KMS-11 (cell line): ENCODE data around the gene LINGO3.

Experiments used
- H2AFZ ChIP-seq: fragments of 200-600 bp; sonication (generic); 2 replicates; pipeline ENCODE4 v1.6.1; 2016; ENCODE audit warnings: antibody characterized with exemption, mixed run types, low read depth
- H3K27ac ChIP-seq: fragments of 200-600 bp; sonication (generic); 2 replicates; pipeline ENCODE4 v1.6.1; 2016; ENCODE audit warnings: mild to moderate bottlenecking, mixed run types
- H3K27me3 ChIP-seq: fragments of 200-600 bp; sonication (generic); 2 replicates; pipeline ENCODE4 v1.6.1; 2017; ENCODE audit warnings: mild to moderate bottlenecking, low read depth, mixed run types, moderate library complexity; ENCODE audit not compliant: insufficient read depth
- H3K36me3 ChIP-seq: fragments of 200-600 bp; sonication (generic); 2 replicates; pipeline ENCODE4 v1.6.1; 2017; ENCODE audit warnings: mild to moderate bottlenecking, mixed run types; ENCODE audit not compliant: insufficient read depth
- H3K4me1 ChIP-seq: fragments of 200-600 bp; sonication (generic); 2 replicates; pipeline ENCODE4 v1.6.1; 2016; ENCODE audit warnings: mild to moderate bottlenecking, low read depth, mixed run types; ENCODE audit not compliant: poor library complexity, severe bottlenecking
- H3K4me2 ChIP-seq: fragments of 200-600 bp; sonication (generic); 2 replicates; pipeline ENCODE4 v1.7.0; 2016; ENCODE audit warnings: mild to moderate bottlenecking, mixed run types
- H3K4me3 ChIP-seq: fragments of 200-600 bp; sonication (generic); IDR thresholded peaks from 2 replicates; pipeline ENCODE4 v1.6.1; 2017; ENCODE audit warnings: low read depth, low read length, mixed read lengths; ENCODE audit not compliant: insufficient read depth
- H3K79me2 ChIP-seq: fragments of 200-600 bp; sonication (generic); 2 replicates; pipeline ENCODE4 v1.6.1; 2016; ENCODE audit warnings: low read depth, mixed run types; ENCODE audit not compliant: insufficient read depth
- H3K9ac ChIP-seq: fragments of 200-600 bp; sonication (generic); 2 replicates; pipeline ENCODE4 v1.6.1; 2016; ENCODE audit warnings: mild to moderate bottlenecking, mixed run types
- H4K20me1 ChIP-seq: fragments of 200-600 bp; sonication (generic); 2 replicates; pipeline ENCODE4 v1.6.1; 2016; ENCODE audit warnings: mild to moderate bottlenecking, mixed run types; ENCODE audit not compliant: insufficient read depth
- CTCF ChIP-seq: fragments of 200-600 bp; sonication (generic); conservative IDR thresholded peaks from 2 replicates; pipeline ENCODE4 v1.6.1; 2017; ENCODE audit warnings: low read depth, mild to moderate bottlenecking, antibody characterized with exemption, low read length, moderate library complexity, mixed read lengths

LINGO3 gene

DNA sequence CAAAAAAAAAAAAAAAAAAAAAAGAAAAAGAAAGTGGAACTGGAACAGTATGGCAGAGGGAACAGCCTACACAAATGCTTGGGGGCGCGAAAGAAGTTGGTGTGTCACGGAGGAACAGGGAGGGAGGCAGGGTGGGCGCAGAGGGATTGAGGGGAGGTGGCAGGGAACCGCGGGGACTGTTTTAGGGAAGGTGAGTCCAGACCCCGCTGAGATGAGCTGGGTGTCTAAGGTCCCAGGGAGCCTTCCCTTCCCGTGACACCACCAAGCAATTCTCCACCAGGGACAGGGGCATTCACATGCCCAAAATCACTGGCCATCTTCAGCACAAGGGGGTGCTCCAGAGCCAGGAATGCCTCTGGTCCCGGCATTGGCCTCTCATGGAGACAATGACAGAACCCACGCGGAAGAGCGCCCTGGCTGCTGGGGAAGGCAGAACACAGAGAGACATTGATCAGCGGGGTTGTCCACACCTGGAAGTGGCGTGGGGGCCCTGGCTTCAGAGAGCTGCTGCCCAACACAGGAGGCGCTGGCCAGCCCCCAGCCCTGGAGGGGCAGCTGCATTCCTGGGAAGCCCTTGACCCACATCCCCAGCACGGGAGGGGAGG lies 32.9 kb downstream of the LINGO3 start:
- Histone ChIP-seq H3K4me1 (peaks cover 6% of the 10 kb centered on the region), H2AFZ (no peak overlapping the region), H3K27ac (no peak overlapping the region), H3K9ac (no peak overlapping the region), H3K4me3 (no peak overlapping the region), H3K4me2 (no peak overlapping the region), H3K79me2 (peaks cover 42% of the 10 kb centered on the region), H4K20me1 (peaks cover 12% of the 10 kb centered on the region; the same call in 1 of the 2 replicates), H3K27me3 (no peaks in the 10 kb centered on the region), H3K36me3 (peaks cover 3% of the 10 kb centered on the region; the same call in 1 of the 2 replicates)
- no peak; the same call in 1 of the 2 replicates for TF ChIP-seq CTCF

GRCh38 chr19:2274185-2274711 lies 33.7 kb downstream of the LINGO3 start:
- no peak overlapping the region for H3K27ac ChIP-seq

DNA sequence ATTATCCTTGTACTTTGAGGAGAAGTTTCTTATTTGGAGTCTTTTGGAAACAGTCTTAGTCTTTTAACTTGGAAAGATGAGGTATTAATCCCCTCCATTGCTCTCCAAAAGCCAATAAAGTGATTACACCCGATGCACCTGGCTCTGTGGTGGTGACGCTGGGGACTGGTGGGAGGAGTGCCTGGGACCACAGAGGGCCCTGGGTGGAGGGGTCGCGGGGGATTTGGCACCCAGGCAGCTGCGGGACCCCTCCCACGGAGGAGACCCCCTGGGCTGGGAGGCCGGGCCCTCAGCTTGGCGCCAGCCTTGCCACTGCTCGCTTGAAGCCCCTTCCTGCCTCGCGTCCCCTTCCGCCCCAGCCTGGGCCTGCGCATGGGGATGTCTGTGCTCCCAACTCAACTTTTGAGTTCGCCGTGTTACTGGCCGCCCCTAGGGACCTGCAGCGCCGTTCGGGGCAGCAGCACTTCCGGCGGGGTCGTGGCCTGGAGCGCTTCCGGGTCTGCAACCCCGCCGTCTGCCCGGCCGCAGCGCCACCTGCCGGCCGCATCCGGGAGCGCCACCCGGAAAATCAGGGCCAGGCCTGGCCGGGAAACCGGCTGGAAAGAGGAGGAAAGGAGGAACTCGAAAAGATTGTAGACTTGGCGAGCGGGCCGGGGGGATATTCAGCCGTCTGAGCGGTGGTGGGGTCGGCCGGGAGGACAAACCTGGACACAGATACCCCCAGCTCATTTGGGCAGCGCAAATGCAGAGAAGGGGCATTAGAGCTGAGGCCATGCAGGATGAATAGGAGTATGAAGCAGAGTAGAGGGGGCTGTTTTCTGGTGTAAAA lies 34.4 kb downstream of the LINGO3 start:
- Histone ChIP-seq H3K36me3 (peaks cover 3% of the 10 kb centered on the region; the same call in 1 of the 2 replicates), H3K9ac (no peak overlapping the region), H4K20me1 (peaks cover 12% of the 10 kb centered on the region; the same call in 1 of the 2 replicates), H2AFZ (no peak overlapping the region), H3K4me2 (no peak overlapping the region), H3K27me3 (no peaks in the 10 kb centered on the region), H3K4me3 (no peak overlapping the region), H3K4me1 (peaks cover 8% of the 10 kb centered on the region), H3K27ac (no peak overlapping the region), H3K79me2 (peaks cover 49% of the 10 kb centered on the region)
- no peak for TF ChIP-seq CTCF

More at GRCh38 chr19:2274185-2274711, 33.7 kb downstream of the LINGO3 start:
- H2AFZ ChIP-seq: no peak overlapping the region
- H3K4me2 ChIP-seq: no peak overlapping the region
- H3K36me3 ChIP-seq: peaks cover 3% of the 10 kb centered on the region; the same call in 1 of the 2 replicates
- H3K4me3 ChIP-seq: no peak overlapping the region
- peaks cover 6% of the 10 kb centered on the region for H3K4me1 ChIP-seq
- peaks cover 49% of the 10 kb centered on the region for H3K79me2 ChIP-seq
- no peaks in the 10 kb centered on the region for H3K27me3 ChIP-seq
- TF ChIP-seq CTCF: no peak
- peaks cover 12% of the 10 kb centered on the region; the same call in 1 of the 2 replicates for H4K20me1 ChIP-seq
- H3K9ac ChIP-seq: no peak overlapping the region

DNA sequence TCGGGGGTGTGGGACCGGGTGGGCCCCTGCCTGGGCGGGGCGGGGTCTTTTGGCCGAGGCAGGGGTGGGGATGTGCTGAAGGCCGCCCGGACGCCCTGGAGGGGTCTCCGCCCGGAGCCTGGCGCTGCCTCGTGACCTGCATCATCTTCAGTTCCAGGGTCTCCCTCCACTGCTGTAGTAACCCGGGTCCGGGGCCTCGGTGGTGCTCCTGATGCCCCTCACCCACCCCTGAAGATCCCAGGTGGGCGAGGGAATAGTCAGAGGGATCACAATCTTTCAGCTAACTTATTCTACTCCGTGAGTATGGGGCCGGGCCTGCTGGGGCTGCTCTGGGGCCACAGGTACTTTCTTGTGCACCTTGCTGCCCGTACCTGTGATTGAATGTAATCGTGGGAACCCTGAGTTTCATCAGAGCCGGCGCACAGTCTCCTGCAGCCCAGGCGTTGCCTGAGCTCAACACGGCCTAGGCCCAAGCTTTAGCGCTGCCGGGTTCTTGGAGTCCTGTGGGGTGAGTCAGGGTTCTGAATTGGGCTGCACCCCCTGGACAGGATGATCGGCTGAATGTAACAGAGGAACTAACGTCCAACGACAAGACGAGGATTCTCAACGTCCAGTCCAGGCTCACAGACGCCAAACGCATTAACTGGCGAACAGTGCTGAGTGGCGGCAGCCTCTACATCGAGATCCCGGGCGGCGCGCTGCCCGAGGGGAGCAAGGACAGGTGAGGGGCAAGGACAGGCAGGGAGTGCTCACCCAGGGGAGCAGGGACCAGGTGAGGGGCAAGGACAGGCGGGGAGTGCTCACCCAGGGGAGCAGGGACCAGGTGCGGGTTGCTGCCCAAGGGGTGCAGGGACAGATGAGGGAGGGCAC lies 36.5 kb downstream of the LINGO3 start:
- peaks cover 17% of the 10 kb centered on the region for H3K4me1 ChIP-seq
- no peak overlapping the region for H2AFZ ChIP-seq
- peak overlapping the region; percentile 88; the same call in 1 of the 2 replicates for H3K9ac ChIP-seq
- peaks cover 3% of the 10 kb centered on the region; the same call in 1 of the 2 replicates for H3K36me3 ChIP-seq
- peak overlapping the region; percentile 68 for H3K4me2 ChIP-seq
- H3K79me2 ChIP-seq: peaks cover 49% of the 10 kb centered on the region
- H3K27me3 ChIP-seq: no peaks in the 10 kb centered on the region
- no peak for TF ChIP-seq CTCF
- H3K27ac ChIP-seq: peak overlapping the region; percentile 38; the same call in 1 of the 2 replicates
- peaks cover 12% of the 10 kb centered on the region; the same call in 1 of the 2 replicates for H4K20me1 ChIP-seq
- H3K4me3 ChIP-seq: no peak overlapping the region
